Colonic mucosa (tissue), 4 donors: ENCODE data around the gene CENPB. TPM values are rescaled to one million over a fixed set of nuclear protein-coding genes. Genes with fewer than 3 reads are reported as not detected.

ENCODE experiments used
- DNase-seq: peaks from one replicate; pipeline ENCODE4 v3.0.0-alpha.2; 2020
- H3K27ac ChIP-seq: fragments of 200-600 bp; one replicate; pipeline ENCODE4 v1.8.0; 2021
- H3K27me3 ChIP-seq: fragments of 200-600 bp; one replicate; pipeline ENCODE4 v1.8.0; 2021
- H3K36me3 ChIP-seq: fragments of 200-600 bp; one replicate; pipeline ENCODE4 v1.8.0; 2021
- H3K4me1 ChIP-seq: fragments of 200-600 bp; one replicate; pipeline ENCODE4 v1.8.0; 2021; ENCODE audit warnings: mild to moderate bottlenecking
- H3K4me3 ChIP-seq: fragments of 200-600 bp; one replicate; pipeline ENCODE4 v1.8.0; 2021
- H3K9ac ChIP-seq, 2 donors: one replicate each; pipeline ENCODE4 v1.7.0; 2013; ENCODE audit warnings: control low read depth in 2 of 2, low read depth in 2 of 2, low read length in 2 of 2
- H3K9me3 ChIP-seq: fragments of 200-600 bp; one replicate; pipeline ENCODE4 v1.8.0; 2021
- intact Hi-C: fragments of 100-400 bp; cut with DNase I; formaldehyde crosslinking; loops from one replicate; pipeline ENCODE4 v1.14.1; 2022
- total RNA-seq, 2 donors: library from RNA; stranded (reverse); fragmentation: NEBNext Ultra II Directional in 1 of 2; extraction: Animal tissue kit (Norgen Biotek cat#: 25700) in 1 of 2; gene quantifications; one replicate each; pipeline ENCODE4 v1.2.1, GENCODE V29; 2021
- TF ChIP-seq, protein P1 (sequence below): fragments of 200-600 bp; IDR thresholded peaks from one replicate; pipeline ENCODE4 v1.8.0; 2022; ENCODE audit warnings: antibody characterized with exemption, mild to moderate bottlenecking
- donor health status: healthy.
- donor health status: DM: no; HTN: no; CAD: no.
- donor health status: DM: no; HTN: no; CAD: no.

Gene CENPB
- total RNA-seq, 2 donors from 2014 or later = 65.6 to 93.3 TPM

DNA sequence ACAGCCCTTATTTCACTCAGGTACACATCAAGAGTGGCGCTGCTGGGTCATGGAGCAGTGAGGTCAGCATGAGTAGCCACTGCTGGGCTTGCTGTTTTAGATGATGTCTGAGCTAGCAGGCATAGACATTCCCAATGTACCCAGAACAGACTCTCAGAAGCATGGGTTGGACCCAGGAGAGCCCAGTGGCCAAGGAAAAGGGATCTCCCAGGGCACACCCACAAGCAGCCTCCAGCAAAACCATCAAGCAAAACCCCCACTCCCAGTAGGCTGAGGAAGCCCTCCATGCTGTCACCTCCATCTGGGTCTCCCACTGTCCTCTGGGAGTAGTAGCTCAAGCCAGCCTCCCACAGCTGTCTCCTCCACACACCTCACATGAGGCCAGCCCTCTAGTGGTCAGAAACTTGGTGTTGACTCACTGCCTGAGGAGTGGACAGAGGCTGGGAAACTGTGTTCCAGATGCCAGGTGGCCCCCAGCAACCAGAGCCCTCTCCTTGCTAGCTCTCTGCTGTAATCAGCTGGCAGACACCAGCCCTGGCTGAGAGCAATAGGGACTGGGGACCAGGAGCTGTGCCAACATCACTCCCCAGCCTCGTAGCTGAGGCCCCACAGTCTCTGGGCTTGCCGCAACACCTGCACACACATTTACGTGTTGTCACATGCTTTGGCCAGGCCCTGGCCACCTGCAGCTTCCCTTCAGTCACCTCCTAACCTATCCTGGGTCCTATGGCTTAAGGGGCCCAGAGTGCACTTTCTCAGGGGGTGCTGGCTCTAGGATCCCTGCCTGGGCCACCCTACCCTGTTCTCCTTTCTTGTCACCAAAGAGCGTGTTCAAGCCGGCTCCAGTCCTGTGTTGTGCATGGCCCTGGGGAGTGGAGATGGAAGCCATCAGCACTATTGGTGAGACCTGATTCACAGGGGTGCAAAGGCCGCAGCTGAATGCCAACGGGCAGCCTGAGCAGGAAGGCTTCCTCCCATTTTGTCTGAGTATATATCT is 31.9 kb upstream of the CENPB start:
- H3K9me3 ChIP-seq = no peaks in the 10 kb centered on the region
- intact Hi-C loops = no loop called here
- DNase-seq = peak; percentile 86
- no peaks in the 10 kb centered on the region for H3K27me3 ChIP-seq
- peak overlapping the region; percentile 56 for H3K27ac ChIP-seq
- H3K9ac ChIP-seq = peak overlapping the region in 1 of 2 donors; percentile 53
- H3K36me3 ChIP-seq = peaks cover 9% of the 10 kb centered on the region
- peaks cover 12% of the 10 kb centered on the region for H3K4me1 ChIP-seq
- TF ChIP-seq, protein P1, sequence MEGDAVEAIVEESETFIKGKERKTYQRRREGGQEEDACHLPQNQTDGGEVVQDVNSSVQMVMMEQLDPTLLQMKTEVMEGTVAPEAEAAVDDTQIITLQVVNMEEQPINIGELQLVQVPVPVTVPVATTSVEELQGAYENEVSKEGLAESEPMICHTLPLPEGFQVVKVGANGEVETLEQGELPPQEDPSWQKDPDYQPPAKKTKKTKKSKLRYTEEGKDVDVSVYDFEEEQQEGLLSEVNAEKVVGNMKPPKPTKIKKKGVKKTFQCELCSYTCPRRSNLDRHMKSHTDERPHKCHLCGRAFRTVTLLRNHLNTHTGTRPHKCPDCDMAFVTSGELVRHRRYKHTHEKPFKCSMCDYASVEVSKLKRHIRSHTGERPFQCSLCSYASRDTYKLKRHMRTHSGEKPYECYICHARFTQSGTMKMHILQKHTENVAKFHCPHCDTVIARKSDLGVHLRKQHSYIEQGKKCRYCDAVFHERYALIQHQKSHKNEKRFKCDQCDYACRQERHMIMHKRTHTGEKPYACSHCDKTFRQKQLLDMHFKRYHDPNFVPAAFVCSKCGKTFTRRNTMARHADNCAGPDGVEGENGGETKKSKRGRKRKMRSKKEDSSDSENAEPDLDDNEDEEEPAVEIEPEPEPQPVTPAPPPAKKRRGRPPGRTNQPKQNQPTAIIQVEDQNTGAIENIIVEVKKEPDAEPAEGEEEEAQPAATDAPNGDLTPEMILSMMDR = peak; percentile 67
- no peak overlapping the region for H3K4me3 ChIP-seq

DNA sequence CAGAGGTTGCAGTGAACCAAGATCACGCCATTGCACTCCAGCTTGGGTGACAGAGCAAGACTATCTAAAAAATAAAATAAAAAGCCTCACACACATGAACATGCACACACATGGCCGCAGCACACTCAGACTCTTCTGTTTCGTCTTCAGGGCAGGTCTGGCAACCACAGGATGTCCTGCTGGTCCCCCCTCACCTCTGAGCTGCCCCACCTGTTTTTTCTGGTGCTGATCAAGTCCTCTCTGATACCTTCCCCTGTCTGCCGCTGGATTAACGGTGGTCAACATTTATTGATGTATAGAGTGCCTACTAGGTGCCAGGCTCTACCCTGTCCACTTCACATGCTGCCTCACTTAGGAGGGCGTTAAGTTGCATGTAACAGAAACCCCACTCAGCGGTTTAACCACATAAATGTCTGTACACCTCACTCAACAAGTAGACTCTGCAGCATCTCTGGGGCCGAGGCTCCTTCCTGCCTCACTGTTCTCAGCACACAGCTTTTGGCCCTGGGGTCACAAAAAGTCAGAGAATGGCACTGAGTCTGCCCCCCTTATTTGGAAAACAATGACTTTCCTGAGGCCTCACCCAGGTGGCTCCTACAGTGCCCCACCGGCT is 29.3 kb upstream of the CENPB start:
- Histone ChIP-seq H3K27me3 (no peaks in the 10 kb centered on the region), H3K27ac (no peak overlapping the region), H3K36me3 (no peaks in the 10 kb centered on the region), H3K9ac (no peak overlapping the region), H3K9me3 (no peaks in the 10 kb centered on the region), H3K4me3 (no peak overlapping the region), H3K4me1 (peaks cover 25% of the 10 kb centered on the region)
- TF ChIP-seq, protein P1 = no peak
- no peak for DNase-seq
- intact Hi-C loops = loop anchor here (2.0 kb wide), 1 partner anchor 27 kb away; no protein-coding TSS in a partner anchor

DNA sequence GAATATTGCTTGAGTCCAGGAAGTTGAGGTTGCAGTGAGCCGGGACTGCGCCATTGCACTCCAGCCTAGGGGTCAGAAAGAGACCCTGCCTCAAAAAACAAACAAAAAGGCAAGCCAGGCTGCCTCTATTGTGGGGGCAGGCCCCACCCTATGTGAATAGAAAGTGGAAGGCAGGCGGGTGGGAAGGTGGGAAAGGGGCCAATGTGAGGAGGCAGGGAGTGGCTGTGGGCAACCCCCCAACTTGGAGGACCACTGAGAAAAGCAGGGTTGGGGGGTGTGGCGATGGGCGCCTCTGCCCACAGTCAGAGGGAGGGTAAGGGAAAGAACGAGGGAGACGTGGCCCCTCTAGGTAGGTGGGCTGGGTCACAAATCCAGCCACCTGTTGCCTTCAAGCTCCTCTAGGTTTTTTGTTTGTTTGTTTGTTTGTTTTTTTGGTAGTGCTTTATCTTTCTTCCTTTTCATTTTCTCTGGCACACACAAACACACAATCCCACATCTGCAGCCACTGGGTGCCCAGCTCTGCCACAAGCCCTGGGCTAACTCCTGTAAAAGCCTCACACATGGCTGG is 28.5 kb upstream of the CENPB start:
- H3K27ac ChIP-seq = no peak overlapping the region
- intact Hi-C loops = no loop called here
- no peak overlapping the region for H3K4me3 ChIP-seq
- peaks cover 29% of the 10 kb centered on the region for H3K4me1 ChIP-seq
- no peaks in the 10 kb centered on the region for H3K27me3 ChIP-seq
- DNase-seq = no peak
- H3K36me3 ChIP-seq = no peaks in the 10 kb centered on the region
- H3K9me3 ChIP-seq = no peaks in the 10 kb centered on the region
- TF ChIP-seq, protein P1 = no peak
- no peak overlapping the region for H3K9ac ChIP-seq

DNA sequence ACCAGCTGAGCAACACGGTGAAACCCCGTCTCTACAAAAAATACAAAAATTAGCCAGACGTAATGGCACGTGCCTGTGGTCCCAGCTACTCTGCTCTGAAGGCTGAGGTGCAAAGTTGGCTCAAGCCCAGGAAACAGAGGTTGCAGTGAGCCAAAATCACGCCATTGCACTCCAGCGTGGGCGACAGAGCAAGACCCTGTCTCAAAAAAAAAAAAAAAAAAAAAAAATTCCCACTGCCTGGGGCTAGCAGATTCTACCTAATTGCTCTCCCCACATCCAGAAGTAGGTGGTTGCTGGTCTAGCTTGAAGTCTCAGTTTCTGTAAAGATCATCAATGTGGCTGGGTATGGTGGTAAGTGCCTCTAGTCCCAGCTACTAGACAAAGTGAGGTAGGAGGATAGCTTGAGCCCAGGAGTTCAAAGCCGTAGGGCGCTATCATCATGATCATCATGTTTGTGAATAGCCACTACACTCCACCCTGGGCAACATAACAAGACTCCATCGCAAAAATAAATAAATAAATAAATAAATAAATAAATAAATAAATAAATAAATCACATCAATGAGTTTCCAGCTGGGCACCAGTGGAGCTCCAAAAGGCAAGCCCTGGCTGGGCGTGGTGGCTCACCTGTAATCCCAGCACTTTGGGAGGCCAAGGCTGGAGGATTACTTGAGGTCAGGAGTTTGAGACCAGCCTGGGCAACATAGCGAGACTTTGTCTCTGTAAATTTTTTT is 27.5 kb upstream of the CENPB start:
- Histone ChIP-seq H3K27ac (peak overlapping the region; percentile 90), H3K36me3 (no peaks in the 10 kb centered on the region), H3K27me3 (no peaks in the 10 kb centered on the region), H3K4me3 (no peak overlapping the region), H3K9ac (peak overlapping the region in 1 of 2 donors; percentile 70), H3K4me1 (peaks cover 29% of the 10 kb centered on the region), H3K9me3 (no peaks in the 10 kb centered on the region)
- TF ChIP-seq, protein P1 = no peak
- intact Hi-C loops = no loop called here
- DNase-seq = no peak
